Loucy (cell line): ENCODE results near the gene BAX.

Experiments used
- H2AFZ ChIP-seq: fragments of 200-600 bp; sonication (generic); 2 replicates; pipeline ENCODE4 v1.6.0; 2016; ENCODE audit warnings: antibody characterized with exemption, mild to moderate bottlenecking, low read length, moderate library complexity
- H3F3A ChIP-seq: fragments of 200-600 bp; 2 replicates; pipeline ENCODE4 v1.6.0; 2016; ENCODE audit warnings: antibody characterized with exemption, low read depth, mild to moderate bottlenecking
- H3K27me3 ChIP-seq: fragments of 200-600 bp; sonication (generic); 2 replicates; pipeline ENCODE4 v1.6.1; 2014; ENCODE audit warnings: low read length, mild to moderate bottlenecking; ENCODE audit not compliant: insufficient read depth, poor library complexity, severe bottlenecking
- H3K36me3 ChIP-seq: fragments of 200-600 bp; sonication (generic); 2 replicates; pipeline ENCODE4 v1.6.1; 2016; ENCODE audit warnings: low read length; ENCODE audit not compliant: insufficient read depth
- H3K4me1 ChIP-seq: fragments of 200-600 bp; sonication (generic); 2 replicates; pipeline ENCODE4 v1.5.1; 2014; ENCODE audit warnings: low read length, mild to moderate bottlenecking; ENCODE audit not compliant: insufficient read depth, poor library complexity, severe bottlenecking
- H3K4me2 ChIP-seq: fragments of 200-600 bp; sonication (generic); 2 replicates; pipeline ENCODE4 v1.6.0; 2014; ENCODE audit warnings: antibody characterized with exemption, low read length, low read depth, mild to moderate bottlenecking; ENCODE audit not compliant: poor library complexity, severe bottlenecking
- H3K4me3 ChIP-seq: fragments of 200-600 bp; sonication (generic); 2 replicates; pipeline ENCODE4 v1.5.1; 2014; ENCODE audit warnings: low read length, mild to moderate bottlenecking, mixed read lengths; ENCODE audit not compliant: poor library complexity, severe bottlenecking
- H3K79me2 ChIP-seq: fragments of 200-600 bp; sonication (generic); 2 replicates; pipeline ENCODE4 v1.6.1; 2014; ENCODE audit warnings: low read length; ENCODE audit not compliant: insufficient read depth
- H3K9ac ChIP-seq: fragments of 200-600 bp; sonication (generic); 2 replicates; pipeline ENCODE4 v1.6.0; 2014; ENCODE audit warnings: mild to moderate bottlenecking, low read depth, low read length, moderate library complexity; ENCODE audit not compliant: poor library complexity, severe bottlenecking
- H3K9me2 ChIP-seq: fragments of 200-600 bp; sonication (generic); replicated peaks from 2 replicates; pipeline ENCODE4 v1.6.1; 2016; ENCODE audit warnings: low read depth, low read length, mixed read lengths
- H3K9me3 ChIP-seq: fragments of 200-600 bp; sonication (generic); 2 replicates; pipeline ENCODE4 v1.6.1; 2014; ENCODE audit warnings: mild to moderate bottlenecking, antibody characterized with exemption, low read length, low read depth; ENCODE audit not compliant: insufficient read depth
- H4K20me1 ChIP-seq: fragments of 200-600 bp; sonication (generic); 2 replicates; pipeline ENCODE4 v1.6.0; 2014; ENCODE audit warnings: antibody characterized with exemption, low read length, mild to moderate bottlenecking; ENCODE audit not compliant: insufficient read depth, poor library complexity, severe bottlenecking
- EZH2phosphoT487 ChIP-seq: fragments of 200-600 bp; IDR thresholded peaks from 2 replicates; pipeline ENCODE4 v1.6.1; 2018; ENCODE audit warnings: antibody characterized with exemption, mild to moderate bottlenecking, moderate library complexity, borderline replicate concordance
- TF ChIP-seq, protein P1 (sequence below): fragments of 200-600 bp; sonication (generic); conservative IDR thresholded peaks from 2 replicates; pipeline ENCODE4 v1.5.1; 2014; ENCODE audit warnings: mild to moderate bottlenecking, antibody characterized with exemption, low read length

BAX gene

GRCh38 chr19:48982280-48982679 is 27.6 kb downstream of the BAX start:
- Histone ChIP-seq H2AFZ (no peak overlapping the region), H3K27me3 (no peaks in the 10 kb centered on the region), H3K9me2 (no peaks in the 10 kb centered on the region), H3K9ac (no peak overlapping the region), H3K36me3 (no peaks in the 10 kb centered on the region; the same call in 1 of the 2 replicates), H3K79me2 (no peaks in the 10 kb centered on the region), H3K4me3 (no peak overlapping the region), H3K4me2 (no peak overlapping the region), H4K20me1 (no peaks in the 10 kb centered on the region), H3K4me1 (no peaks in the 10 kb centered on the region), H3K9me3 (no peaks in the 10 kb centered on the region), H3F3A (no peaks in the 10 kb centered on the region)
- TF ChIP-seq, protein P1, sequence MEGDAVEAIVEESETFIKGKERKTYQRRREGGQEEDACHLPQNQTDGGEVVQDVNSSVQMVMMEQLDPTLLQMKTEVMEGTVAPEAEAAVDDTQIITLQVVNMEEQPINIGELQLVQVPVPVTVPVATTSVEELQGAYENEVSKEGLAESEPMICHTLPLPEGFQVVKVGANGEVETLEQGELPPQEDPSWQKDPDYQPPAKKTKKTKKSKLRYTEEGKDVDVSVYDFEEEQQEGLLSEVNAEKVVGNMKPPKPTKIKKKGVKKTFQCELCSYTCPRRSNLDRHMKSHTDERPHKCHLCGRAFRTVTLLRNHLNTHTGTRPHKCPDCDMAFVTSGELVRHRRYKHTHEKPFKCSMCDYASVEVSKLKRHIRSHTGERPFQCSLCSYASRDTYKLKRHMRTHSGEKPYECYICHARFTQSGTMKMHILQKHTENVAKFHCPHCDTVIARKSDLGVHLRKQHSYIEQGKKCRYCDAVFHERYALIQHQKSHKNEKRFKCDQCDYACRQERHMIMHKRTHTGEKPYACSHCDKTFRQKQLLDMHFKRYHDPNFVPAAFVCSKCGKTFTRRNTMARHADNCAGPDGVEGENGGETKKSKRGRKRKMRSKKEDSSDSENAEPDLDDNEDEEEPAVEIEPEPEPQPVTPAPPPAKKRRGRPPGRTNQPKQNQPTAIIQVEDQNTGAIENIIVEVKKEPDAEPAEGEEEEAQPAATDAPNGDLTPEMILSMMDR, result no peak
- TF ChIP-seq EZH2phosphoT487, result no peak

DNA sequence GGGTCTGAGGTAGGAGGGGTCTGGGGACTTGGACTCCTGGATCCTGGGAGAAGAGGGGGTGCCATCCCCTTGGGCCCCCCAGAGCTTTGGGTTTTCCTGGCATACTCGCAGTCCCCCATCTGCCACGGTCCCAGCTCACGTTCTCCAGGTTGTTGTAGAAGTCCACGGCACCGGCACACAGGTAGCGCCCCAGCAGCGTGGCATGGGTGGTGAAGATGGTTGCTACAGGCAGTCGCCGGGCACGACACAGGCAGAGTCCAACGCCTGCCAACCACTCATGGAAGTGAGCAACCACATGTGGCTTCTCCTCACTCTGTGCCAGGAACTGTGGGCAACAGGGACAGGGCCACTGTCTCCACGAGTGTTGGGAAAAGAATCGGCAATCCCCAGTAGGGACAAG is 31.0 kb downstream of the BAX start:
- Histone ChIP-seq H3K9me3 (no peaks in the 10 kb centered on the region), H3F3A (no peaks in the 10 kb centered on the region), H3K9me2 (no peaks in the 10 kb centered on the region), H4K20me1 (no peaks in the 10 kb centered on the region), H3K4me1 (no peaks in the 10 kb centered on the region), H3K79me2 (peaks cover 8% of the 10 kb centered on the region; the same call in 1 of the 2 replicates), H3K9ac (no peak overlapping the region), H3K4me2 (no peak overlapping the region), H2AFZ (no peak overlapping the region), H3K27me3 (no peaks in the 10 kb centered on the region), H3K4me3 (no peak overlapping the region), H3K36me3 (no peaks in the 10 kb centered on the region; the same call in 1 of the 2 replicates)
- TF ChIP-seq, protein P1, result no peak
- TF ChIP-seq EZH2phosphoT487, result no peak

GRCh38 chr19:48986211-48986610 is 31.5 kb downstream of the BAX start:
- peaks cover 3% of the 10 kb centered on the region for H4K20me1 ChIP-seq
- no peaks in the 10 kb centered on the region; the same call in 1 of the 2 replicates for H3K36me3 ChIP-seq
- no peak overlapping the region for H3K4me3 ChIP-seq
- H3K27me3 ChIP-seq, result no peaks in the 10 kb centered on the region
- no peak overlapping the region for H3K9ac ChIP-seq
- H2AFZ ChIP-seq, result no peak overlapping the region
- H3K4me1 ChIP-seq, result peaks cover 3% of the 10 kb centered on the region
- TF ChIP-seq EZH2phosphoT487, result no peak
- TF ChIP-seq, protein P1, result no peak
- H3K9me2 ChIP-seq, result no peaks in the 10 kb centered on the region
- H3K4me2 ChIP-seq, result no peak overlapping the region
- H3K79me2 ChIP-seq, result peaks cover 13% of the 10 kb centered on the region; the same call in 1 of the 2 replicates
- no peaks in the 10 kb centered on the region for H3K9me3 ChIP-seq
- H3F3A ChIP-seq, result no peaks in the 10 kb centered on the region
